MM.1S (cell line): ENCODE data around the gene TSPAN12.

Experiments used
- EZH2 ChIP-seq: fragments of 300-600 bp; sonication (generic); optimal IDR thresholded peaks from 2 replicates; pipeline ENCODE3; 2017; ENCODE audit warnings: low read depth, mild to moderate bottlenecking, antibody characterized with exemption, low read length, mixed read lengths
- EZH2phosphoT487 ChIP-seq: fragments of 300-600 bp; sonication (generic); IDR thresholded peaks from 2 replicates; pipeline ENCODE4 v1.6.1; 2018; ENCODE audit warnings: antibody characterized with exemption, low read length
- TF ChIP-seq, protein P1 (sequence below): fragments of 300-600 bp; sonication (generic); IDR thresholded peaks from 2 replicates; pipeline ENCODE4 v1.5.1; 2016; ENCODE audit warnings: antibody characterized with exemption, low read length, mixed read lengths

GRCh38 chr7:120873401-120873800 lies 15.5 kb upstream of the TSPAN12 start:
- TF ChIP-seq, protein P1, sequence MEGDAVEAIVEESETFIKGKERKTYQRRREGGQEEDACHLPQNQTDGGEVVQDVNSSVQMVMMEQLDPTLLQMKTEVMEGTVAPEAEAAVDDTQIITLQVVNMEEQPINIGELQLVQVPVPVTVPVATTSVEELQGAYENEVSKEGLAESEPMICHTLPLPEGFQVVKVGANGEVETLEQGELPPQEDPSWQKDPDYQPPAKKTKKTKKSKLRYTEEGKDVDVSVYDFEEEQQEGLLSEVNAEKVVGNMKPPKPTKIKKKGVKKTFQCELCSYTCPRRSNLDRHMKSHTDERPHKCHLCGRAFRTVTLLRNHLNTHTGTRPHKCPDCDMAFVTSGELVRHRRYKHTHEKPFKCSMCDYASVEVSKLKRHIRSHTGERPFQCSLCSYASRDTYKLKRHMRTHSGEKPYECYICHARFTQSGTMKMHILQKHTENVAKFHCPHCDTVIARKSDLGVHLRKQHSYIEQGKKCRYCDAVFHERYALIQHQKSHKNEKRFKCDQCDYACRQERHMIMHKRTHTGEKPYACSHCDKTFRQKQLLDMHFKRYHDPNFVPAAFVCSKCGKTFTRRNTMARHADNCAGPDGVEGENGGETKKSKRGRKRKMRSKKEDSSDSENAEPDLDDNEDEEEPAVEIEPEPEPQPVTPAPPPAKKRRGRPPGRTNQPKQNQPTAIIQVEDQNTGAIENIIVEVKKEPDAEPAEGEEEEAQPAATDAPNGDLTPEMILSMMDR: no peak
- TF ChIP-seq EZH2 (no peak), EZH2phosphoT487 (no peak)
